ENCODE results near the gene CCDC106.

Gene CCDC106

GRCh38 chr19:55637534-55637933 lies 10.5 kb upstream of the CCDC106 start:
- DNase-seq: no peak

GRCh38 chr19:55638864-55639359 lies 9.1 kb upstream of the CCDC106 start:
- DNase-seq: no peak

DNA sequence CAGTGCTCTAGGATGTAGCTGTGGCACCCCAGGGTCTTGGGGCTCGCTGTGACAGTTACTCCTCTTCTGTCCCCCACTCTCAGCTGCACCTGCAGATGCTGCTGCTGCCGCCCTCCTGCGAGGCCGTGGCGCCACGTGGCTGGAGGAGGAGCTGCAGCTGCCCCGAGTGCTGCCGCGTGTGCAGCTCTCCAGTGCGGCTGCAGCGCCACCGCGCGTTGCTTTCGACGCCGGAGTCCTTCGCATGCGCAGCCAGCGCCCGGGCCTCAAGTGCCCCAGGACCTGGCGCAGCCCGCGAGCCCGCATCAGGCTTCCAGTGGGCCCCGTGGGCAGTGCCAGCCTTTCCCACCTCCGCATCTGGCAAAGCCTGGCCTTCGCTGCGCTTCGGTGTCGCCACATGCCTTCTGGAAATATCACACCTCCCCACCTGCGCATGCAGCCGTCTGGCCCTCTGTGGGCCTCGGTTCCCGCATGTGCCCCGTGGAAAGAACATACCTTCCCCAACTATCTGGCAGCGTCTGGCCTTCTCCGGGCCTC lies 7.9 kb upstream of the CCDC106 start:
- DNase-seq: peak; percentile 25 to 49

DNA sequence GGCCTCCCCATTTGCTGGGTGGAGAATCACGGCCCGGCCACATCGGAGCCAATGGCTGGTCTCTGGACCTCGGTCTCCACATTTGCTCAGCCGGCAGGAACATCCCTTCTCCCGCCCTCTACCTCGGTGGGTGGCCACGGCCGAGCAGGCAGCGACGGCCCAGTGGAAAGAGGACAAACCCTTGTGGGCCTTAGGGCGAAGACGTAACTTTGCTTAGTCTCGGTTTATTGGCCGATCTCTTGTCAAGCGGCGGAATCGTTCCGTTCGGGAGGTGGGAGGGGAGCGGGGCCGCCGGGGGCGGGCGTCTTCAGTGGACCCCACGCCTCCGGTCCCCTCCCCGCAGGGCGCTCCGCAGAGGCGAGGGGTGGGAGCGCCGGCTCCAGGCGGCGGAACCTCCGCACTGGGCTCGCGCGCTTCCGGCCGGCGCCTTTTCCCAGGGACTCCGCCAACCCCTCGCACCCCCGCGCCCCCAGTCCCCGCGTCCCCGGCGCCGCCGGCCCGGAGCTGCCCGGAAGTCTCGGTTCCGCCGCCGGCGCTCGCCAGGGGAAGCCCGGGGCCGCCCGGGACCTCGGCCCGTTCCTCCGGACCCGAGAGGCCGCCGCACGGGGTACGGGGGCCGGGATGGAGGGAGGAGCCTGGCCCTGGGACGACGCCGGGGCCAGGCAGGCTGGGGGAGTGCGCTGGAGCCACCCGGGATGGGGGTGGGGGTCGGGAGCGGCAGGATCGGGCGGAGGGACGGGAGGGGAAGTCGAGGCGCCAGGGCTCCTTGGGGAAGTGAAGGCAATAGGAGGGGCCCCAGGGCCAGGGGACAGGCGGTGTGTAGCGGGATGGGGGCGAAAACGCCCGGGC lies 7.2 kb upstream of the CCDC106 start, which contains the start of gene ZNF580:
ZNF580 (plus strand) TSS at position 426 of the 849 bp plus-strand sequence. CDS start 1,507 bp downstream, outside the sequence.
- DNase-seq: peak; percentile 25 to 30

- DNase-seq: no peak
Observed at GRCh38 chr19:55641426-55642152, 6.4 kb upstream of the CCDC106 start.

- no peak for DNase-seq
Observed at GRCh38 chr19:55642153-55643002, 5.6 kb upstream of the CCDC106 start.

GRCh38 chr19:55643003-55643886 lies 4.8 kb upstream of the CCDC106 start, which contains the start of gene ZNF581:
Gene ZNF581, plus strand, starts transcription at chr19:55643649. Its CDS starts 923 bp downstream, at chr19:55644572.
- DNase-seq: peak; percentile 20 to 51

GRCh38 chr19:55643887-55644176 lies 4.2 kb upstream of the CCDC106 start:
- DNase-seq: no peak

- no peak for DNase-seq
Observed at GRCh38 chr19:55644191-55644833, 3.7 kb upstream of the CCDC106 start.

DNA sequence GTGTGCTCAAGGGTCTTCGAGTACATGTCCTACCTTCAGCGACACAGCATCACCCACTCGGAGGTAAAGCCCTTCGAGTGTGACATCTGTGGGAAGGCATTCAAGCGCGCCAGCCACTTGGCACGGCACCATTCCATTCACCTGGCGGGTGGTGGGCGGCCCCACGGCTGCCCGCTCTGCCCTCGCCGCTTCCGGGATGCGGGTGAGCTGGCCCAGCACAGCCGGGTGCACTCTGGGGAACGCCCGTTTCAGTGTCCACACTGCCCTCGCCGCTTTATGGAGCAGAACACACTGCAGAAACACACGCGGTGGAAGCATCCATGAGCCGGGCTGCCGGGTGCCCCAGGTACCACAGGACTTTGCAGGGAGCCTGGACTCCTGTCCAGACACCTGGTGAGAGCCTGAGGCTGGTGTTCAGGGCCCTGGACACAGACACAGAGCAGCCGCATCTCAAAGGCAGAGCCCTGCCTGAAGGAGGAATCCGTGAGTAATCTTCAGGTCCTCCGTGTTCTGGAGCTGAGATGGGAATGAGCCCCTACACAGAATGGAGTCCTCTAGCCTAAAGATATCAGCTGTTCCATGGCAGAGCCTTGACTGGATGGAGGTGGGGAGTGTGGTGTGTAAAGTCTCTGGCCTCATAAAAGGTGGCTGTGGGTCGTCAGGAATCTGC lies 3.0 kb upstream of the CCDC106 start:
- DNase-seq: no peak

DNA sequence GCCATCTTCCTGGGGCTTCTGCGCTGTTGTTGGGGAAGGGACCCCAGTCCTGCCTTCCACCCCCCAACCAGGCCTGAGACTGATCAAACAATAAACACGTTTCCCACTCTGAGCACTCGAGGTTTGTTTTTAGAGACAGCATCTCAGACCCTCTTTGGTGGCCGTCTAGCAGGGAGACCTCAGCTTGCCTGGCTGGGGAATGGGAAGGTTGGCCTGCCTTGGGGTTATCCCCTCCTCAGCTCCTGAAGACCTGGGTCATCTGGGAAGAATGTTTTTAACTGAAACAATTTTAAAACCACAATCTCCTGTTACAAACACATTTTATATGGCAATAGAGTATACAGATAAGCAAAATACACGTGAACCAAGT lies 2.5 kb upstream of the CCDC106 start:
- no peak for DNase-seq

DNA sequence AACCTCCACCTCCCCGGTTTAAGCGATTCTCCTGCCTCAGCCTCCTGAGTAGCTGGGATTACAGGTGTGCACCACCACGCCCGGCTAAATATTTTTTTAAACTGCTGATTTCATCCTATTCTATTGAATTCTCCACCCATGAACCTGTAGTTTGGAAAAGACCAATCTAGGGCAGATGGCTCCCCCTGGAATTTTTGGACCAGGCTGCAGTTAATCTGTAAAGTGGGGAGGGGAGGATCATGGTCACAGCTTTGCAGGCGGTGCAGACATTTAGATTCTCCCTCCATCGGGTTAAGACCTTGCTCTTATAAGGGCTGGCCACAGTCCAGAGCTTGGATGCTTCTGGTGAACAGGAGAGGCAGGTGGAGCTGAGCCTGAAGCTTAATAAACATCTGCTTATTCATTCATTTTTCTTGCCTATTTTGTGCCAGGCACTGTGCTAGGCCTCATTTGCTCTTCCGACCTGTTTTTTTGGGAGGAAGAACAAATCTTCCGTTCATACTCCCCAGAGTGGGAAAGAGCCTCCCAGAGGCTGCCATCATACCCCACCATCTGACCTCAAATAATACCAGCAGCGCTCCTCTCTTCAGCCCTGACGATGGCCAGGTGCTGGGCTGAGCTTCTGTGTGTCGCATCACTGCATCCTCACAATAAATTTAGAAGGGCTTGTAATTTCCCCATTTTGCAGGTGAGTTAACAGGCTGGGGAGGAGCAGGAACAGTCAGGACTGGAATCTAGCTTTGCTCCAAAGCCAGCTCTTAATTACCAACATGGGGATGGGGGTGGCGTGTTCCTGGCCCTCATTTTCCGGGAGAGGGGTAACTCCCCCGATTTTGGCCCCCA lies 902 bp upstream of the CCDC106 start:
- no peak for DNase-seq

DNA sequence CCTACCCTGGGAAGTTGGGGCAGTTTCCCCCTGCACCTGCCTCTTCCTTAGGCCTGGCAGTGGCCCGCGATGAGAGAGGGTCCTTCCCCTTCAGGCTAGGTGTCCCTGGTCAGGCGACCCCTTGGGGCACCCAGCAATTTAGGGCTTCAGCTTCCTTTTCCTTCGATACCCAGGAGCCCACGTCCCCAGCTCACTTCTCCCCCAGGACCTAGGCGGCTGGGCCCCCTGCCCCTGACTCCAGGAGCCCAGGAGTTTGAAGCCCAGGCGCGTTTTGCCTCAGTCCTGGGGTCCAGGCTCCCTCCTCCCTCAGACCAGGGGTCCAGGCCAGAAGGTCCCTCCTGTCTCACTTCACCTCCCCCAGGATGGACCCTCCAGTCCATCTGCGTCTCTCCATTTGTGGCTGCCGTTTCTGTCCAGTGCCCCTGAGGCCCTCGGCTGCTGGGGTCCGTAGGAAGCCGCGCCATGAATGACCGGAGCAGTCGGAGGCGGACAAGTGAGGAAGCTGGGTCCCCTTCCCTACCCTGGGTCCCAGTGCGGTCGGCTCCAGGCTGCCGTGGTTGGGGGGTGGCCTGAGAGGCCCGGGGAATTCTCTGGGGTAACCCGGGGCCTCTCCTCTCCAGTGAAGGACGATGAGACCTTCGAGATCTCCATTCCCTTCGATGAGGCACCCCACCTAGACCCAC lies 714 bp downstream of the CCDC106 start:
- DNase-seq: no peak

DNA sequence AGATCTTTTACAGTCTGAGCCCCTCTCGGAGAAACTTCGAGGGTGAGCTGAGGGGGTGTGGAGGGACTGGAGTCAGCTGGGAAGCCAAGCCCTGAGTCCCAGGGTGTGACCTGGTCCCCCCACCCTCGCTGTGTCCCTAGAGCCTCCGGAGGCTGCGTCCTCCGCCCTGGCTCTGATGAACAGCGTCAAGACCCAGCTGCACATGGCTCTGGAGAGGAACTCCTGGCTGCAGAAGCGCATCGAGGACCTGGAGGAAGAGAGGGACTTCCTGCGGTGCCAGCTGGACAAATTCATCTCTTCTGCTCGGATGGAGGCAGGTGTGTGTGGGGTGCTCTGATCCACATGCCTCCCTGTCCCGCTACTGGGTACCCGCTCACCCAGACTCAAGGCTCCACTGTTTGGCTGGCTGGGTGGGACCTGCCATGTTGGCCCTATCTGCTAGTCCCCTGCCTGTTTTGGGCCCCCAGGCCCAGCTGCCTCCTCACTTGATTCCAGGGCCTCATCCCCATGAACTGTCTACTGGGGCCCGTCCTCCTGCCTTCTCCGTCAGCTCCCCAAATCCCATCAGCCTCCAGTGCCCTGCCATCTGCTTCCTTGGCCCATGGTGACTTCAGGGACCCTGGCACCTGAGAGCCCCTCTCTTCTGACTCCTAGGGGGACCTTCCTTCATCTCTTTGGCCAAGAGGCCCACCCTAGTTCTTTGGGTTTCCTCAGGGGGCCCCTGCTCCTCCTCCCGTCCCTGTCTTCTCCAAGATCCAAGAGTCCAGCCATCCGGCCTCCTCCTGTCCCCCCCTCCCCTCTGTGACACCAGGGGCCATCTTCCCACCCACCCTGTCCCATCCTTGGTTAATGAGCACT lies 1.5 kb downstream of the CCDC106 start:
- no peak for DNase-seq

DNA sequence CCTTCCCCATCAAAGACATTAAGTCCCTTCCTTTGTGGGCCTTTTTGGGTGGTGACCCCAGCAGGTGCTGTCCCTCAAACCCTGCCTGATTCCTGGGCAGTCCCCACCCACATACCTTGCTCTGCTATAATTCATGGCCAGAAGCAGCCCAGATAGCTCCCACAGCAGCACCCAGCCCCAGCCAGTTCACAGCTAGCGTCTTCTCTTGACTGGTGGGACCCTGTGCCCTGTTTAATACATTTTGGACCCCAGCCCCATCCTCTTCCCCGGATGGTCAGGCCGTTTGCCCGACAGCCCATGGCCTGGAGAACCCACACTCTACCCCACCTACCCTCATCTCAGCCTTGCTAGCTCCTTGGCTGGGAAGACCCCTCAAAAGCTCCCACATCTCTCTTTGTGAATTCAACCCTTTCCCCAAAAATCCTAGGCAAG lies 2.1 kb downstream of the CCDC106 start:
- no peak for DNase-seq

DNA sequence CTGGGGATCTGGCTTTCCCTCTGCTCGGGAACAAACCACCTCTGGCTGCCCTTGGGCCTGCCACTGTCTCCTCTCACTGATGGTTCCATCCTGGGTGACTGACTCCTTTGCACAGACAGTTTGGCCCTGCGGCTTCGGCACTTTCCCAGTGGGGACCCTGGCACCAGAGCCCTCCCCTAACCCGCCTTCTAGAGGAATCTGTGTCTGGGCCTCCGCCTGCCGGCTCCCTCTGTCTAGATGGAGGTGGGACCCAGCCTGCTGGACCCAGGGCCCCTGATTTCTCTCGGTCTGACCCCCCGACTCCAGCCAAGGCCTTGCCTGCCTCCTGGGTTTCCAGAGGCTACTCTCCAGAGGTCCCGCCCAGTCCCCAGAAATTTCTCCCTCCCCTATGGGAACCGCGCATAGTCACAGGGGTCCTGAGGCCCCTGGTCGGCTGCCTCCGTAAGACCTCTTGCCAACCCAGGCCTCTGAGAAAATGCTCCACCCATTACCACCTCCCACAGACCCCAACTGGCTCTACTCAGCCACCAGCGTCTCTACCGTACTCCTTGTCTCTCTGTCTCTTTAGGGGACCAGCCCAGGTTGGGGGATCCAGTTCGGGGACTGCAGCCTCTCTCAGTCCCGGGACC lies 2.7 kb downstream of the CCDC106 start:
- no peak for DNase-seq

DNA sequence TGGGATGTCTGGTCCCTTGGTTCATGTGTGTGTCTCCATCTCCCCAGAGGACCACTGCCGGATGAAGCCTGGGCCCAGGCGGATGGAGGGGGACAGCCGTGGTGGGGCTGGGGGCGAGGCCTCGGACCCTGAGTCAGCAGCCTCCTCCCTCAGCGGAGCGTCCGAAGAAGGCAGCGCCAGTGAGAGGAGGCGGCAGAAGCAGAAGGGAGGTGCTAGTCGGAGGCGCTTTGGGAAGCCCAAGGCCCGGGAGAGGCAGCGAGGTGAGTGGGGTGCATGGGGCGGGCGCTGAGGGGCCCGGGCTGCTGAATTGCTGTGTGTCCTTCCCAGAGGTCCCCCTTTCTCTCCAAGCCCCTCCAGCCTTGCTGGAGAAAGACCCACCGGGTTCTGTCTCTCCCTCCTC lies 3.2 kb downstream of the CCDC106 start:
- DNase-seq: no peak
